GM19238 (cell line): ENCODE results near the gene CDC42EP1.
"Not testable (repeated sequence)": the region's sequence is repeated elsewhere in the genome, so short reads cannot be mapped to it uniquely, and the experiment has no call there.

Experiments
- DNase-seq: peaks from one replicate; pipeline ENCODE4 v3.0.0; 2011; ENCODE audit warnings: low spot score; ENCODE audit not compliant: insufficient read length

CDC42EP1 gene

DNA sequence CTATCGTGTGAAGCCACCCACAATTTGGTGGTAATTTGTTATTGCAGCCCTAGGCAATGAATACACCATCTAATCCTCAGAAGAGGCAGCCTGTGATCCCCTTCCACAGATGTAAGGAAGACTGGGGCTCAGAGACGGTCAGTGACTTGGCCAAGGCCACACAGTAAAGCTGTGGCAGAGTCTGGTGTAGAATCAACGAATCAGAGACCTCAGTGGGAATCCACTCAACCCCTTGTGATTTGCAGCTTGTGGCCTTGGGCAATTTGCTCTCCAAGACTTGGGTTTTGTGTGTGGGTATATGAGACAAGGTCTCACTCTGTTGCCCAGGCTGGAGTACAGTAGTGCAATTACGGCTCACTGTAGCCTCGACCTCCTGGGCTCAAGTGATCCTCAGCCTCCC, 17.7 kb downstream of the CDC42EP1 start:
- no peak for DNase-seq

- DNase-seq = no peak
Observed at GRCh38 chr22:37581504-37581903, 21.2 kb downstream of the CDC42EP1 start.

DNA sequence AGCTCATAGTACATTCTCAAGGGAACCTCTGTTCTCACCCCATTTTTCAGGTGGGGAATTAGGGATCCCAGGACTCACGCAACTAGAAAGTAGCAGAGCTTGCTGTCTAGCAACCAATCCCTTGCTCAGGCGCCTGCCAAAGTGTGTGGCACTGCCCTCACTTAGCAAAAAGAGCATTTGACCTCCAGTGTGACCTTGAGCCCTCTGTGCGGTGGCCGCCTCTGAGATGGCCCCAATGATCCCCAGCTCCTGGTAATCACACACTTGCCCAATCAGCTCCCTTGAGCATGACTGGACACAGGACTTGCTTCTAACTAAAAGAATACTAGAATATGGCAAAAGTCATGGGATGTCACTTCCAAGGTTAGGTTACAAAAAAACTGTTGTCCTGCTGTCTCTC, 22.2 kb downstream of the CDC42EP1 start:
- no peak for DNase-seq

DNA sequence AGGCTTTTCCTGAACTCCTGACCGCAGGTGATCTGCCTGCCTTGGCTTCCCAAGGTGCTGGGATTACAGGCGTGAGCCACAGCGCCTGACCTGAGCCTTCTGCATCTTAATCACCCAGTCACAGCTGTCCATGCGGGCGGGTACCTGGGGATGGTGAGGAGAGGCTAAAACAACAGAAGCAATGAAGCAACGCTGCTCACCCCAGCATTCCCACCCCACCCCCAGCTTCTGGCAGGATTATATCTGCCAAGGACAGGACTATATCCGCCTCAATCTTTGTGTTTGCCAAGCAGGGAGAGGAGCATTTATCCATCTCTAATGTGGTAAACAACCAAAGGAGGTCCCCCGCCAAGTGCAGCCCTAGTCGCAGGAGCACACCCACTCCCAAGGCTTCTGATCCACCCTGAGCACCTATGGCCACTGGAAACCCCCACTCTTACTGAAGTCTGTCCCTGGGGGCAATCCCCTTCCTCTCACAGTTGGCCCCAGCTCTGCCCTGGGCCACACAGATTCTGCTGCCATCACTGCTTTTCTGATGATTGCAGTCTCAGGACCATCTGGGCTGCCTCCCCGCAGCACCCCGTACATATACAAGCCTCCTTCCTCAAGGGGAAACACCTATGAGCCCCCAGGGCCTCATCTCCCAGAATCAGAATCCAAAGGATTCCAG, 28.4 kb downstream of the CDC42EP1 start:
- no peak for DNase-seq

DNA sequence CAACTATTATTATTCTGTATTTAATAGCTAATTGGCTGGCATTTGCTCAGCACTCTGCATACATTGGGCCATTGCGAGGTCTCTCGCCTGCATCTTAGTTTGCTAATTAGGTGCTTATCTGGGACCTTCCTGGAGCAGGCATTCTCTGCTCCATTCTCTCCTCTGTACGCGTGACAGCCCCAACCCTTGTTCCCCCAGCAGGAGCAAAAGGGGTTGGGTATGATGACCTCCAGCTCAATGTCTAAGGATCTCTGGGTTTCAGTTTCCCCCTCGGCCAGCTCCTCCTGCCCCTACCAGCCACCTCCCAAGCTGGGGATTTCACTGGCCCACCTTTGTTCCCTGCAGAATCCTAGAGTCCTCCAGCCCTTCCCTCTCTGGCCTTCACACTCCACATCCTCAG, 29.4 kb downstream of the CDC42EP1 start:
- DNase-seq = no peak

- not testable (repeated sequence) for DNase-seq
Observed at GRCh38 chr22:37591081-37591480, 30.8 kb downstream of the CDC42EP1 start.

- no peak for DNase-seq
Observed at GRCh38 chr22:37591823-37592404, 31.6 kb downstream of the CDC42EP1 start.

DNA sequence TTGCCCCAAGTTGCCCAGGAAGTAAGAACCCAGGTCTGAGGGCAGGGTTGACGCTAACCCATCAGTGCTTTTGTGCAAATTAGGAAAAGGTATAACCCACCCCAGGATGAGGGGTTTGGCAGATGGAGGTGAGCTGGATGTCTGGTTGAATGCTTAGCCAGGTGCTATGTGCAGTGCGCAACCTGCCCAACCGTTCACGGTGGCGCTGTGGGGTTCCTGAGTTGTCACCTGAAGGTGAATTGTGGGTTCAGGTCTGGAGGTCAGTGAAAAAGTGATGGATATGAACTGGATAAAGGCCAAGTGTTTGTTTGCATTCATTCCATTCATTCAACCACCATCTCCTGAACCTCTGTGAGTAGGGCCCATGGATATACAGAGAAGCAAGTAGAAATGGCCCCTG, 34.0 kb downstream of the CDC42EP1 start:
- no peak for DNase-seq

- no peak for DNase-seq
Observed at GRCh38 chr22:37599153-37599552, 38.9 kb downstream of the CDC42EP1 start.

GRCh38 chr22:37601203-37601539, 40.9 kb downstream of the CDC42EP1 start:
- no peak for DNase-seq

DNA sequence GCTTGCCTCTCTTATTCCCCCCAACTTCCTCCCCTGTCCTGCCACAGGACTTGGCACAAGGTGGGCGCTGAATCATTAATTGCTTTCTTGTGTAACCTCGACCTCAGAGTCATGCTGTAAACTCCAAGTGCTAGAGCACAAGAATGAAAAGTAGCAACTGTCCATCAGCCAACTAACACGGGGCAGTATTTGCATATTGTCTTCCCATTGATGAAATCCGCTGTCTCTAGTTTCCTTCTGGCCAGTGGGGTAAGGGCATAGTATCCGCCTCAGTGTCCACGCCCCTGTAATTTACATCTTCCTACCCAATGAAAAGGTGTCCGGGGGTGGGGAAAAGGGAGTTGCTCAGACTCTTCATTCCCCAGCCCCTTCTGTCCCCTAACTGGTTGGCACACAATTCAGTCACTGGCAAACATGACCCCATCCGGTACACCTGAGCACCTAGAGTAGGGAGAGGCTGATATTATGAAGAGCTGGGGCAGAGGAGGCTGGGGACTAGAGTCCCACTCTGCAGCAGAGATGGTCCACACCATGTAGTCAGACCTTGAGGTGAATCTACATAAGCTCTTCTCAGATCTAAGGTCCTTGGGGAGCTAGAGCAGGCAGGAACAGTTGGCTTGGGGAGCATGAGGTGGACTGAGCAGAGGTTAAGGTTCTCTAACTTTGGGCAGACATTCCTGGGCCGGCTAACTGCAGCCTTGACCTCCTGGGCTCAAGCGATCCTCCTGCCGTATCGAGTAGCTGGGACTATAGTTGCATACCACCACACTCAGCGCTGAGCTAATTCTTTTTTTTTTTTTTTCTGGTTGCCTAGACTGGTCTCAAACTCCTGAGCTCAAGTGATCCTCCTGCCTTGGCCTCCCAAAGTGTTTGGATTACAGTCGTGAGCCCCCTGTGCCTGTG, 41.5 kb downstream of the CDC42EP1 start:
- no peak for DNase-seq

DNA sequence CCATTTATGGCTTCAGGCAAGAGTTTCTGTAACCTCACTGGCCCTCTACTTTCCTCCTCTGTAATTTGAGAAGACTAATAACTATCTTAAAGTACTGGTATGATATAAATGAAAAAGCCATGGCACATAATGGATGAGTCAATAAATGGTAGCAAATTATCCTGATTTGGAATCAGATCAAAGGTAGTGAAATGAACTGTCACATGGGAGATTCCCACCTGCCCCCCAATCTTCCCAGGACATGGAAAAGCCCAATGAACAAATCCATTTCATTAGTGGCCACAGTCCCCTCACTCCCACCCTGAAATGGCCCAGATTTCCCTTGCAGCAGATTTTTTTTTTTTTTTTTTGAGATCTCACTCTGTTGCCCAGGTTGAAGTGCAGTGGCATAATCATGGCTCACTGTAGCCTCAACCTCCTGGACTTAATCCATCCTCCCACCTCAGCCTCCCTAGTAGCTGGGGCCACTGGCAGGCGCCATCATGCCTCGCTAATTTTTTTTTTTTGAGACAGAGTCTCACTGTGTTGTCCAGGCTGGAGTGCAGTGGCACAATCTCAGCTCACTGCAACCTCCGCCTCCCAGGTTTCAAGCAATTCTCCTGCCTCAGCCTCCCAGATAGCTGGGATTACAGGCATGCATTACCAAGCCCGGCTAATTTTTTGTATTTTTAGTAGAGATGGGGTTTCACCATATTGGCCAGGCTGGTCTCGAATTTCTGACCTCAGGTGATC, 42.4 kb downstream of the CDC42EP1 start:
- DNase-seq = not testable (repeated sequence)

GRCh38 chr22:37604074-37604473, 43.8 kb downstream of the CDC42EP1 start:
- DNase-seq = no peak

GRCh38 chr22:37604875-37605274, 44.6 kb downstream of the CDC42EP1 start:
- no peak for DNase-seq

DNA sequence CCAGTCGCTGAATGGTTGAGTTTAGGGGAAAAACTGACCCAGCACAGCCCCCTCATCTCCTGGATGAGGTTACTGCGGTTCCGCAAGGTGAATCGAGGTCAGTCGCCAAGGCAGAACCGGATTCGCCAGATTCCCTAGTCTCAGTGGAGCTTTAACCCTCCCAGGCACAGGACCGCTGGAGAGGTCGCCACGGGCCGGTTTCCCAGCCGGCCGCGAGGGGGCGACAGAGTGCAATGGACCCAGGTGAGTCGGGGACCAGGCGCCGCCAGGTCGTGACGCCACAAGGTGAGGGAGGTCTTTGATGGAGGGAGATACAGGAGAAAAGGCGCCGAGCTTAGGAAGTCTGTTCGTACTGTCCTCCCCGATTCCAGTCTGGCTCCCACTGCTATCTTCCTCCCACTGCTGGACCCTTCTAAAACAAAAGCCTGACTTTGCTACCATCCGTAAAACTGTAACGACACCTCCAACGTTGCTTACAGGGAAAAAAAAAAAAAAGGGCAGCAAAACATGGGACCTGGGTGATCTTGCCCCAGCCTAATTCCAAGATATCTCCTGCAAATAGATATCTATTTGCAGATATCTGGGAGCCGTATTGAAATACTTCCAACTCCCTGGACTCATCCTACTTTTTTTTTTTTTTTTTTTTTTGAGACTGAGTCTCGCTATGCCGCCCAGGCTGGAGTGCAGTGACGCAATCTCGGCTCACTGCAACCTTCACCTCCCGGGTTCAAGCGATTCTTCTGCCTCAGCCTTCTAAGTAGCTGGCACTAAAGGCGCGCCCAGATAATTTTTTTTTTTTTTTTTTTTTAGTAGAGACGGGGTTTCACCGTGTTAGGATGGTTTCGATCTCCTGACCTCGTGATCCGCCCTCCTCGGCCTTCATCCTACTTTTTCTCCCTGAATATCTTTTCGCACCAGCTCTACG, 47.0 kb downstream of the CDC42EP1 start:
- peak; percentile 84 for DNase-seq

GRCh38 chr22:37607935-37608476, 47.7 kb downstream of the CDC42EP1 start:
- no peak for DNase-seq

- DNase-seq = peak; percentile 90
Observed at GRCh38 chr22:37608477-37609239, 48.4 kb downstream of the CDC42EP1 start, which contains the start of gene GGA1. Gene GGA1, plus strand, starts transcription at chr22:37608834. Its CDS starts 27 bp downstream, at chr22:37608861.

DNA sequence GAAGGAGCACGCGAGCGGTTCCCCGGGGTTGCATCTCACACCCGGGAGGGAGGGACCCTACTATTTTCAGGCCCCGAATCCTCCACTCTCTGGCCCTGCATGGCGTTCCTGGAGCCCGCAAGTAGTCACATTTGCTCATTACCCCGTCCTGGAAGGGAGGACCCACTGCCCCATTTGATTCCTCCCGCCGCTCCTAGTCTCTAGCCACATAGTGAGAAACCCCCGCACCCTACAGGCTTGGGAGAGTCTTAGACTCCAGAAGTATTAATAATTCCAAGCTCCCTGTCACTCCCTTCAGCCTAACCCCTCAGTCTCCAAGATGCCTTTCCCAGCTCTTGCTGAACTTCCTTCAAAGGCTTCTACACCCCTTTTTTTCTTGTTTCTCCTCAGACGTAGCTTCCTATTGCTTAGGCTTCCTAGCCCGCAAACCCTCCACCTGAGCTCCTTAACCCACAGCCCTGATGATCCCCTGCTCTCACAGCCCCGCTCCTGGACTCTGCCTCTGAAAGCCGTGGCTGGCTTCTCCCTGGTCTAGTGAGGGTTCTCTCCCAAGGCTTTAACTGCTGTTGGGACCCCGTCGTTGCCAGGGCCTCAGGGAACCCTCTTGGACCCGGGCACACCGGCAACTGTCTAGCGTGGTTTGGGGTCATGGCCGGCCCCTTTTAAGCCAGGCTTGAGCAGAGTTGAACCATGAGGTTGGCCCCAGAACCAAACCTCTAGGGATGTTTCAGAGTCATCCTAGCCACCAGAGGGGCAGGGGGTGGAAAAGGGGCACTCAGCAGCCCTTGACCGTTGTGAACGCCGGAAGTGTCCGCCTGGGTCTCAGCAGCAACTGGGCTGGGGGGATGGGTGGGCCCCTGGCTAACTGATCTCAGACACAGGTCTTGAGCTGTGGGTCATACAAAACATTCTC, 49.2 kb downstream of the CDC42EP1 start:
- peak; percentile 51 for DNase-seq

- DNase-seq = not testable (repeated sequence)
Observed at GRCh38 chr22:37610153-37610475, 49.8 kb downstream of the CDC42EP1 start.
